DOHH2 (cell line): ENCODE data around the gene CHPF.

ENCODE experiments used
- H3F3A ChIP-seq: fragments of 200-600 bp; sonication (generic), shearing (Covaris generic); 2 replicates; pipeline ENCODE4 v1.6.0; 2016; ENCODE audit warnings: antibody characterized with exemption, mild to moderate bottlenecking; ENCODE audit not compliant: control insufficient read depth, insufficient read depth
- H3K27ac ChIP-seq: fragments of 200-600 bp; sonication (generic); 2 replicates; pipeline ENCODE4 v1.5.1; 2014; ENCODE audit warnings: low read depth, mild to moderate bottlenecking, low read length, moderate library complexity
- H3K27me3 ChIP-seq: fragments of 200-600 bp; sonication (generic); 2 replicates; pipeline ENCODE4 v1.6.1; 2014; ENCODE audit warnings: mild to moderate bottlenecking, low read length, mixed read lengths; ENCODE audit not compliant: control insufficient read depth
- H3K36me3 ChIP-seq: fragments of 200-600 bp; sonication (generic); 2 replicates; pipeline ENCODE4 v1.6.1; 2014; ENCODE audit warnings: mild to moderate bottlenecking, low read length, moderate library complexity, mixed read lengths; ENCODE audit not compliant: control insufficient read depth
- H3K4me1 ChIP-seq: fragments of 200-600 bp; sonication (generic); 2 replicates; pipeline ENCODE4 v1.6.1; 2014; ENCODE audit warnings: mild to moderate bottlenecking, low read length, mixed read lengths; ENCODE audit not compliant: control insufficient read depth
- H3K4me2 ChIP-seq: fragments of 200-600 bp; sonication (generic); 2 replicates; pipeline ENCODE4 v1.6.0; 2014; ENCODE audit warnings: mild to moderate bottlenecking, low read length, moderate library complexity
- H3K4me3 ChIP-seq: fragments of 200-600 bp; sonication (generic); 2 replicates; pipeline ENCODE4 v1.5.1; 2014; ENCODE audit warnings: mild to moderate bottlenecking, low read length, mixed read lengths
- H3K79me2 ChIP-seq: fragments of 200-600 bp; sonication (generic); 2 replicates; pipeline ENCODE4 v1.6.1; 2014; ENCODE audit warnings: mild to moderate bottlenecking, low read length, mixed read lengths; ENCODE audit not compliant: control insufficient read depth
- H3K9me2 ChIP-seq: fragments of 200-600 bp; sonication (generic); replicated peaks from 2 replicates; pipeline ENCODE4 v1.6.1; 2014; ENCODE audit warnings: mild to moderate bottlenecking, low read length, mixed read lengths; ENCODE audit not compliant: control insufficient read depth
- H3K9me3 ChIP-seq: fragments of 200-600 bp; sonication (generic); 2 replicates; pipeline ENCODE4 v1.6.1; 2014; ENCODE audit warnings: antibody characterized with exemption, low read length, mixed read lengths; ENCODE audit not compliant: control insufficient read depth, insufficient read depth
- H4K20me1 ChIP-seq: fragments of 200-600 bp; sonication (generic); 2 replicates; pipeline ENCODE4 v1.6.0; 2014; ENCODE audit warnings: low read depth, mild to moderate bottlenecking, antibody characterized with exemption, low read length, moderate library complexity; ENCODE audit not compliant: control insufficient read depth, insufficient read depth
- EZH2phosphoT487 ChIP-seq: fragments of 200-600 bp; sonication (generic); IDR thresholded peaks from 2 replicates; pipeline ENCODE4 v1.6.1; 2017; ENCODE audit warnings: borderline replicate concordance, mild to moderate bottlenecking, antibody characterized with exemption, low read length, moderate library complexity, mixed read lengths
- TF ChIP-seq, protein P1 (sequence below): fragments of 200-600 bp; sonication (generic); IDR thresholded peaks from one replicate; pipeline ENCODE4 v1.5.1; 2014; ENCODE audit warnings: antibody characterized with exemption, mild to moderate bottlenecking, low read depth, low read length; ENCODE audit not compliant: poor library complexity, severe bottlenecking

CHPF gene

DNA sequence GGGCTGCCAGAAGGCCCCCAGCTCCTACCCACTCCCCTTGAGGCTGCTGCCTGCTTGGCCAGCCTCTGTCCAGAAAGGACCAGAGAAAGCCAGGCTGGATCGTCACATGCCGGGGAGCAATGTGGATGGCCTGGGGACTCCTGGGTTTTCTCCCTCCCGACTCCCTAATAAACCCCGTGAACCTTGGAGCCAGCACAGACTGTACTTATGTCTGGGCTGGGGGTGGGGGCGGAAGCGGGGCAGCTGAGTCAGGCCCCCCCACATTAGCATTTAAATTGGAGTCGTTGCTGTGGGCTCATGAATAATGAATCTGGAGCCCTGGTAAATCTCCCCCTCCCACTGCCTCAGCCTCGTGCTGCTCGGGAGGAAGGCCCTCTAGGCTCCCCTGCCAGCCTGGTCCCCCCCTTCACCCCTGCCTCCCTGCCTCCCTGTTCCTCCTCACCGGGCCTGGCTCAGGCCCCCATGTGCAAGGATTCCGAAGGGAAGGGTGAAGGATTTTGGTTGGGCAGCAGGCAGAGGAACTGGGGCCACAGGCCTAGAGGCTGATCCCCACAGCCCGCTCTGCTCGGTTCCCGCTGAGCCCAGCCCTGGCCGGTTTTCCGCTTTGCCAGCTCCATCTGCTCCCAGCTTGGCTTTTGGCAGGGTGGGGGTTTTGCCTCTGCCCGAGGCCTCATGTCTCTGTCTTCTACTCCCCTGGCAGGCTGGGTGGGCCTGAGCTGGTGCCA lies 36.6 kb downstream of the CHPF start:
- Histone ChIP-seq H3K79me2 (no peaks in the 10 kb centered on the region), H3K4me2 (no peak overlapping the region), H3K4me3 (no peak overlapping the region), H3K36me3 (no peaks in the 10 kb centered on the region), H3K27me3 (peaks cover 28% of the 10 kb centered on the region), H3K4me1 (peaks cover 7% of the 10 kb centered on the region; the same call in 1 of the 2 replicates), H3K27ac (no peak overlapping the region), H4K20me1 (no peaks in the 10 kb centered on the region), H3F3A (no peaks in the 10 kb centered on the region), H3K9me3 (no peaks in the 10 kb centered on the region), H3K9me2 (no peaks in the 10 kb centered on the region)
- TF ChIP-seq EZH2phosphoT487: no peak
- TF ChIP-seq, protein P1, sequence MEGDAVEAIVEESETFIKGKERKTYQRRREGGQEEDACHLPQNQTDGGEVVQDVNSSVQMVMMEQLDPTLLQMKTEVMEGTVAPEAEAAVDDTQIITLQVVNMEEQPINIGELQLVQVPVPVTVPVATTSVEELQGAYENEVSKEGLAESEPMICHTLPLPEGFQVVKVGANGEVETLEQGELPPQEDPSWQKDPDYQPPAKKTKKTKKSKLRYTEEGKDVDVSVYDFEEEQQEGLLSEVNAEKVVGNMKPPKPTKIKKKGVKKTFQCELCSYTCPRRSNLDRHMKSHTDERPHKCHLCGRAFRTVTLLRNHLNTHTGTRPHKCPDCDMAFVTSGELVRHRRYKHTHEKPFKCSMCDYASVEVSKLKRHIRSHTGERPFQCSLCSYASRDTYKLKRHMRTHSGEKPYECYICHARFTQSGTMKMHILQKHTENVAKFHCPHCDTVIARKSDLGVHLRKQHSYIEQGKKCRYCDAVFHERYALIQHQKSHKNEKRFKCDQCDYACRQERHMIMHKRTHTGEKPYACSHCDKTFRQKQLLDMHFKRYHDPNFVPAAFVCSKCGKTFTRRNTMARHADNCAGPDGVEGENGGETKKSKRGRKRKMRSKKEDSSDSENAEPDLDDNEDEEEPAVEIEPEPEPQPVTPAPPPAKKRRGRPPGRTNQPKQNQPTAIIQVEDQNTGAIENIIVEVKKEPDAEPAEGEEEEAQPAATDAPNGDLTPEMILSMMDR: no peak

DNA sequence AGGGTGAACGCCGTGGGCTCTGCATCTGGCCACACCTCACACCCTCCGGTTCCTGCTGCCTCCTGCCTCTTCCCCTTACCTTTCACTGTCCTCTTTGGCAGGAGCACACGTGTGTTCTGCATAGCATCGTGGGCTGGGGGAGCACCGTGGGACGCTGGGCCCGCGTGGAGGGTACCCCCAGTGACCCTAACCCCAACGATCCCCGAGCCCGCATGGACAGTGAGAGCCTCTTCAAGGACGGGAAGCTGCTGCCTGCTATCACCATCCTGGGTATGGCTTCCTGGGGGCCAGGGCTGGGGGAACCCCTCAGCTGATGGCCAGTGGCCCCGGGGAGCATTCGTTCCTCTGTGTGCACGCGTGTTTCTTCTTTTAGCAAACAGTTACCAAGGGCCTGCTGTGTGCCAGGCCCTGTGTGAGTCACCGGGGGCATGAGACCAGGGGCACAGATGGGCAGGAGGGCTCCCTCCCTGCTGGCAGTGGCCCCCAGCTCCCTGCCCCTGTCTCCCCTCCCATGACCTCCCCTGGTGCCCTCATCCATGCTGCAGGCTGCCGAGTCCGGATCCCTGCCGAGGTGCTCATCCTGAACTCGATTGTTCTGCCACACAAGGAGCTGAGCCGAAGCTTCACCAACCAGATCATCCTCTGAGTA lies 37.3 kb downstream of the CHPF start:
- Histone ChIP-seq H3K4me3 (no peak overlapping the region), H3K27ac (no peak overlapping the region), H3K27me3 (peaks cover 21% of the 10 kb centered on the region), H3K79me2 (no peaks in the 10 kb centered on the region), H3K36me3 (no peaks in the 10 kb centered on the region), H4K20me1 (no peaks in the 10 kb centered on the region), H3K9me2 (no peaks in the 10 kb centered on the region), H3K9me3 (no peaks in the 10 kb centered on the region), H3F3A (no peaks in the 10 kb centered on the region), H3K4me2 (no peak overlapping the region), H3K4me1 (peaks cover 7% of the 10 kb centered on the region; the same call in 1 of the 2 replicates)
- TF ChIP-seq, protein P1: no peak
- TF ChIP-seq EZH2phosphoT487: no peak

DNA sequence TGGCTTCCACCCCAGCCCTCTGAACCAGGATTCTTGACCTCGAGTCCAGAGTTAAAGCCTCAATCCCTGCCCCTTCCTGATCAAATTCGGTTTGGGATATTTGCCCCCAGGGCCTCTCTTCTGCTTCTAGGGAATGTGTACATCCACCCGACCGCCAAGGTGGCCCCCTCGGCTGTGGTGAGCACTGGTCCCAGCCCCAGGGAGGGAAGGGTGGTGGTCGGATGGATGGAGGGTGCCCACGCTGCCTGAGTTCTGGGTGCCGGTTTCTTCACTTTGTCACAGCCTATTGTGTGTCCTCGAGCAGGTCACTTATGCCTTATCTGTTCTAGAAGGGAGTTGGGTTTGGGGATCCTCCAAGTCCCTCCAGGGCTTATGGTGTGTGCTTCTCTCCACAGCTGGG lies 38.0 kb downstream of the CHPF start:
- Histone ChIP-seq H3K79me2 (no peaks in the 10 kb centered on the region), H3K4me2 (no peak overlapping the region), H4K20me1 (no peaks in the 10 kb centered on the region), H3K27me3 (peaks cover 14% of the 10 kb centered on the region), H3K27ac (no peak overlapping the region), H3K4me3 (no peak overlapping the region), H3K36me3 (no peaks in the 10 kb centered on the region), H3K4me1 (peaks cover 7% of the 10 kb centered on the region; the same call in 1 of the 2 replicates), H3F3A (no peaks in the 10 kb centered on the region), H3K9me3 (no peaks in the 10 kb centered on the region), H3K9me2 (no peaks in the 10 kb centered on the region)
- TF ChIP-seq, protein P1: no peak
- no peak for TF ChIP-seq EZH2phosphoT487
